Transverse colon (tissue), 3 donors: Measurements from ENCODE around the gene S100A7.

Experiments
- CTCF ChIP-seq, 5 experiments: fragments of 200-600 bp in 3 of 5; fragments of 450-650 bp in 2 of 5; sonication (generic) in 3 of 5; IDR thresholded peaks; 1 replicate in 2 of 5; 2 replicates in 3 of 5; pipeline ENCODE4 v1.5.1; 2016 to 2017; ENCODE audit warnings: antibody characterized with exemption in 5 of 5, inconsistent platforms in 3 of 5, mild to moderate bottlenecking in 2 of 5, moderate library complexity in 1 of 5
- POLR2A ChIP-seq: fragments of 450-650 bp; IDR thresholded peaks from one replicate; pipeline ENCODE4 v1.6.1; 2016; ENCODE audit warnings: antibody characterized with exemption, mild to moderate bottlenecking, moderate library complexity

GRCh38 chr1:153487707-153488106 is 27.3 kb upstream of the S100A7 start:
- TF ChIP-seq CTCF (IDR thresholded peaks at IDR 0.05) = no peak
- TF ChIP-seq POLR2A = no peak
